Fibroblast of skin of back (primary cell): ENCODE results near the gene CHD1.
A peak's percentile ranks its signal among the peaks of the same experiment; 100 is the strongest.

Experiments used
- DNase-seq: peaks from one replicate; pipeline ENCODE4 v3.0.0-alpha.2; 2013

The CHD1 gene

DNA sequence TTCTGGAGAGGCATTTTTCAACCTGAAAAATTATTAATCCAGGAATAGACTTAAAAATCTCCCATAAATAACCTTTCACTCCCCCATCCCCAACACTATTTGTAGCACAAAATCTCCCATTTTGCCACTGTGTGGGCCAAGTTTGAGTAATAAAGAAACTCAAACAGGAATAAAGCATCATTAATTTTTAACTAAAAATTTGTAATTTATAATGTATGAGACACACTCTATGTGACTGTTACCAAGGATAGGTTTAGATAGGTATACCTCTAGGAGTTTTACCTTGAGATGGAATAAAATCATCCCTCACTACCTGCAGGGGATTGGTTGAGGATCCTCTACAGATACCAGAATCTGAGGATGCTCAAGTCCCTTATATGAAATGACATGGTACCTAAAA is 30.1 kb downstream of the CHD1 start:
- DNase-seq = no peak

DNA sequence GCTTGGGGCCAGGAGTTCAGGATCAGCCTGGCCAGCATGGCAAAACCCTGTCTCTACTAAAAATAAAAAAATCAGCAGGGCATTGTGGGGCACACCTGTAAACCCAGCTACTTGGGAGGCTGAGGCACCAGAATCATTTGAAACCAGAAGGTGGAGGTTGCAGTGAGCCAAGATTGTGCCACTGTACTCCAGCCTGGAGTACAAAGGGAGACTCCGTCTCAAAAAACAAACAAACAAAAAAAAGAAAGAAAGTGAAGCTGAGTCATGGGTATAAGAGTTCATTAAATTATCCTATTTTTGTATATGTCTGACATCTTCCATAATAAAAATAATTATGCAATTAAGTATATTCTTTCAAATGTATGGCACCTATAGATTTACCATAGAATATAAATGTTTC is 37.2 kb downstream of the CHD1 start:
- DNase-seq = no peak

DNA sequence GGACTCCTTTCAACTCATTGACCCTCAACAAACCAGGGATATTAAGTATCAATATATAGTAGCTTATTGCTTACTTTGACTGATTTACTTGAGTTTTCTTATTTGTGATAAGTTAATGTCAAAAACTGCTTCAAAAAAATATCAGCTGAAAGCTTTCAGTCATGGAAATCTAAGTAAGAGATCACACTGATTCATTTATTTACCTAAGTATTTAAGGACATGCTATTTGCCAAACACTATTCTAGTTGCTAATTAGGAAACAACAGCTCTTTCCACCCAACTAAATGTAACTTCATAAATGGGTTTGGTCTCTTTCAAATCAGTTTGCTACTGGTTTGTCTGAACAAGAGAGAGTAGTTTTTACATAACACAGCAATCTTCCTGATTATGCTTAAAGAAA is 48.2 kb downstream of the CHD1 start:
- no peak for DNase-seq

DNA sequence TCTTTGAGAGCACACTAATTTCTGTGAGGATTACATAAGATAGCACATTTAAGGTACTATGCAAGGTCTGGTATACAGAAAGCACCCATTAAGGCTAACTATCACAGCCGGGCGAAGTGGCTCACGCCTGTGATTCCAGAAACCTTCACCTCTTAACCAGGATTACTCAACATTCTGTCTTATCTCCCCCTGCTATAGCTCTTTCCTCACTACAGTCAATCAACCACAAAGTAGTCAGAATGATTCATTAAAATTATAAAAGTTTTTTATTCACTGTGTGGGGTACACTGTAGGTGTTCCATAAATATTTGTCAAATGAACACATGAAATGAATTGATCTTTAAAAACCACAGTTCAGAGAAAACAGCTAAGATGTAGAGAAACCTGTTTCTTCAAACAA is 48.7 kb downstream of the CHD1 start:
- no peak for DNase-seq

DNA sequence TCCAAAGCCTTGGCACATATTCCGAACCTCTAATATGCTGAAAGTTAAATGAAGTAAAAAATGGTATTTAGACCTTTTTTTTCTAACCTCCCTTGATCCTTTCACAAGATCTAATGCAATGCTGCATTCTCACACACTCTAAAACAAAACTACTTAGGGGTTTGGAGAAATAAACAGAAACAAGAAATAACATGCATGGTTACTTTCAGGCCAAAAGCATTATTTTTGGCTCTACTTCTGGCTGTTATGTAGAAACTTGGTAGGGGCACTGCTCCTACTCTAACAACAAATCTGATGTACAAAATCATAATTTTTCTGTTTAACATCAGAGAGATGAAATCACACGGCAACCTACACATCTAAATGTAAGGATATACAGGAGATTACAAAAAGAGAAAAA is 51.2 kb downstream of the CHD1 start:
- no peak for DNase-seq

DNA sequence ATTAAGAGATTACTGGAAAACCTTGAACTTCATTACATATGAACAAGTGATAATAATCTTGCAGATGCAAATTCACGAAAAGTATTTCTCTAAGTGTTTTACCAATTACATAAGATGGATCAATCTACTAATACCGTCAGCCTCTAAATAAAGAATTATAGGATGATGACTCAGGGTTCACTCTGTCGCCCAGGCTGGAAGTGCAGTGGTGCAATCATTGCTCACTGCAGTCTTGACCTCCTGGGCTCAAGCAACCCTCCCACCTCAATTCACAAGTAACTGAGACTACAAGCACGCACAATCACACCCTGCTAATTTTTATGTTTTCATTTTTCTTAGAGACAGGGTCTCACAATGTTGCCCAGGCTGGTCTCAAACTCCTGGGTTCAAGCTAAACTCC is 56.1 kb downstream of the CHD1 start:
- DNase-seq = no peak

DNA sequence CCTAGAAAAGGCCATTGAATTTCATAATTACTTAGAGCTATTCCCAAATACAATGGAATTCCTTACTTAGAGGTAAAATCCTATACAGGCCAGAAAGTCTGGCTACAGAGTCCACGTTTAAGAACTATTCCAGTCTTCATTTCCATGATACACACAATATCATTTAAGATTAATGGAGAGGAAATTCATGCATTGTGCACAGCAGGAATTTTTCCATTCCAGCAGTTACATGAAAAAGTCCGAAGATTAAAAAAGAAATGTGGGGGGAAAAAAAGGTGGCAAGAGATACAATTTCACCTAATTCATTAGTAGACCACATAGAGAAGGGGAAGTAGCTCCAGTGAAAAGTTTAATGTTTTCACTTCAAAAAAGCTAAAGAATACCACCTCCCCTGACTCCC is 63.1 kb downstream of the CHD1 start:
- no peak for DNase-seq

DNA sequence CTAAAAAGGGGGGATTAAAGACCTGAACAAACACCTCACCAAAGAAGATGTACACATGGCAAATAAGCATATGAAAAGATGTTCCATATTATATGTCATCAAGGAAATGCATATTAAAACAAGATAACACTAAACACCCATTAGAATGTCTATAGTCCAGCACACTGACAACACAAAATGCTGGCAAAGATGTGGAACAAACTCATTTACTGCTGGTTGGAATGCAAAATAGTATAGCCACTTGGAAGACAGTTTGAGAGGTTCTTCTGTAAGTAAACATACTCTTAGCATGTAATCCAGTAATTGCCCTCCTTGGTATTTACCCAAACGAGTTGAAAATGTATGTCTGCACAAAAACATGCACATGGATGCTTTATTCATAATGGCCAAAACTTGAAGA is 81.8 kb downstream of the CHD1 start:
- DNase-seq = no peak

DNA sequence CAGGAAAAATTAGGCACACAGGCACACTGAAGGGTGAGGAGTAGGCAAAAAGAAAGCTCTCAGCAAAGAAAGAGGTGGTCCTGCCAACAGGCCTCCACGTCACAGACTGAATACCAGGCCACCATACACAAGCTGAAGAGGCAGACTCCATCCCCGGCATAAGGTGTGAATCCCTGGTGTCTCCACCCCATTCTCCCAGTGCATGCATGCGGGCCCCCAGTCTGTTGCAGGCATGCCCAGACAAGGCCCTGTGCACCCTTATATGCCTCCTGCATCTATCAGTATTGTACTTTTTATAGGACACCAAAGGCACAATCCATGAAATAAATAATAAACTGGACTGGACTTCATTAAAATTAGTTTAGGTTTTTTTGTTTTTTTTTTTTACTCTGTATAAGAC is 82.3 kb downstream of the CHD1 start:
- DNase-seq = no peak

DNA sequence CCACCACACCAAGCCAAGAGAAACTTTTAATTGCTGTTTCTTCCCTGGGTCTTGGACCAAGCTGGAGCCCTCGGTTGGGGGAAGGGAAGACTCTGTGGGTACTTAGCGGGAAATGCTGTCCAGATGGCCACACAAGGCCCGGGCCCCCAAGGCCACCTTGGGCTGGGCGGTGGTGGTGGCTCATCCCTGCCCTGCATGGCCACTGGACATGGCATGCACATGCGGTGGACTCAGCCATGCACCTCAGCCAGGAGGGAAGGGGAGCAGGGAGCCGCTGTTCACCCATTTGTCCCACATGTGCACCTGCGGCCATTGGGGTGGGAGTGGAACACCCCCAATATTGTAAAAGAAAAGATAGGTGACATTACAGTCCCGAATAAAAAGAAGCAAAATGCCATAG is 82.9 kb downstream of the CHD1 start:
- DNase-seq = no peak

DNA sequence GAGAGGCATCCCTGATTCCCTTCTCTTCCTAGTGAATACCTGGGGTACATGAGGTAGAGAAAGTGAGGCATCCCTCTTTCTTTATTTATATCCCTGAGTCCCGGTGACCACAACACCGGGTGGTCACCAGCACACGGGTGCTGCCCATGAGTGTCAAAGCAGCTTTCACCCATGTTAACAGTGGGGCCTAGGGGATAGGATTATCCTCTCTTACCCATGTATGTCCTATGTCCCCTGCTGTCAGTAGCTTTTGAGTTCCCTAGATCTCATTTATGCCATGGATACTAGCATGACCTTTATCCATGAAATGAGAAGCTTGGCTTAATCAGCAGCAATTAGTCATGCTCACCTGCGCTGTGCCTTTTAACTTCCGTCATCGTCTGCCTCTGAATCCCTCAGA is 83.9 kb downstream of the CHD1 start:
- DNase-seq = no peak

DNA sequence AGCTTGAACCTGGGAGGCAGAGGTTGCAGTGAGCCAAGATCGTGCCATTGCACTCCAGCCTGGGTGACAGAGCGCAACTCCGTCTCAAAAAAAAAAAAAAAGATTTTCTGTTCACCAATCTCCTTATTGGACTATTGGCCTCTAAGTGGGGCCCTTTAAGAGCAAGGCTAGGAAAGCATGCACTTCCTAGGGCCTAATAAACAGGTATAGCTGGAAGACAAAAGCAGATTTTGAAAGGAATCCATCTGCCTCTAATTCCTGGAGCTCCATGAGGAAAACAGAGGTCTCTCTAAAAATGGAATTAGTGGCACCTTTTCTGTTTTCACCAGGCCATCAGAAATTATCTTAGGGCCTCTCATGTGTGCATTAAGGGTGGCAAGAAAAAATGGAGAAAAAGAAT is 85.3 kb downstream of the CHD1 start:
- DNase-seq = no peak

DNA sequence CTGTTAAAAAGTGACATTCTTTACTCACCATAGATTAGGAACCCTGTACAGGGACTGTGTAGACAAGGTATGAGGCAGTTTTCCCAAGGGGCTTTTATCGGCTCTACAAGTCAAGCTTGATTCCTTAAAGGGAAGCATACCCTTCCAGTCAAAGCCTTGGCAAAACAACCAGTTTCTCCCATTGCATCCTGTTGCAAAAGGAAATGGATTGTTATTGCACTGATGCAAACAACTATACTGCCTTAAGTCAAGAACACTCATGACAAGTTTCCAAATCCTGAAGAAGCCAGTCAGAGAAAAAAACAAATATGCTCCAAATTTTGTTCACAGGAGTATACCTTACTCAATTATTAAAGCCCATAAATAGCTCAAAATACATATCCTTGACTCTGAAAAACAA is 87.9 kb downstream of the CHD1 start:
- no peak for DNase-seq

DNA sequence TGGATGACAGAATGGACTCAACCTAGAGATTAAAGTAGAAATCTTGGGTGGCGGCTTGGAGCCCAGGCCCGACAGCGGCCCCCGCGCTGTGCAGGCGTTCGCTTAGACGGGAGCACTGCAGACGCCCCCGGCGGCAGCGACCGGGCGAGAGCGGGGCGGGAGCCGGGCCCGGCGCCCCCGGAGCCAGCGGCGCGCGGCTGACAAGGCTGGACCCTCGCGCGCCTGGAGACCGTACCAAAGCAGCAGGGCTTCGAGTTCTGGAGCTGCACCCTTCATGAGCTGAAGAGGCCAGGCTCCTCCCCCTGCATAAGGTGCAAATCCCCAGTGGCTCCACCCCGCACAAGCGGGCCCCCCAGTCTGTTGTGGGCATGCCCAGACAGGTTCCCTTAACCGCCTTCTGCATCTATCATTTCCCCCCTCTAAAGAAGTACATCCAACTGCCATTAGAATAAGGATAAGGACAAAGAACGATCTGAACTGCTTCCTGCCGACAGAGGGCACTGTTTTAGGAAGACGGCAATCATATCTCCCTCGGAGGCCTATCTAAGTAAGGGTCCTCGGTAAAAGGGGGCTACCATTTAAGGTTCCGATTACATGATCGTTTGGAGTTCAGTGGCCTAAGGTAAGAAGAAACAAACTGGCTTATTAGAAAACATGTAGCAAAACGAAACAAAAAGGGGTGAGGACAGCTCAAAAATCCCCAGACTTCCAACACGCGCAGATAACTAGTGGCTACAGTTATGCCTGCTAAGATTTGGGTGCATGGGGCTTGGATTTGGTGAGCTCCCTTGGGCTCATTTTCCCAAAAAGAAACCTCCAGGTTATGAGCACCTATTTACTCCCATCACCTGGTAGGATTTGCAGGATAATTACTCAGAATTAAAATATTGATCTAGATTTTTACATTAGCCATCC is 89.1 kb downstream of the CHD1 start:
- peak; percentile 10 for DNase-seq

DNA sequence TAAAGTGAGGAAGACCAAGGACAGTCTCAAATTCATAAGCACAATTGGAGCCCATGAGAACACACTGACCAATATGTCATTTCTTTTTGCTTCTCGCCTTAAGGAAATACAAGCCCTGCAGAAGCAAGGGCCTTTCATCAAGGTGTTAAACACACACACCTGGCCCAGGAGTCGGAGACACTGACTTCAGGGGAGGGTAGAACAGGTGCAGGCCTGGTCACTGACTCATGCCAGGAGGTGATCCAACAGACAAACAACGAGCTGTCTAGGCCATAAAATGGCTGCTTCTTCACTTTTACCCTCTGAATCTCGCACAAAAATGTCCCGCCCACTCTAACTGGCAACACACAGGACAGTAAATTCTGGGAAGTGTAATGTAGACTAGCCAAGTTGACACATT is 92.6 kb downstream of the CHD1 start:
- no peak for DNase-seq

DNA sequence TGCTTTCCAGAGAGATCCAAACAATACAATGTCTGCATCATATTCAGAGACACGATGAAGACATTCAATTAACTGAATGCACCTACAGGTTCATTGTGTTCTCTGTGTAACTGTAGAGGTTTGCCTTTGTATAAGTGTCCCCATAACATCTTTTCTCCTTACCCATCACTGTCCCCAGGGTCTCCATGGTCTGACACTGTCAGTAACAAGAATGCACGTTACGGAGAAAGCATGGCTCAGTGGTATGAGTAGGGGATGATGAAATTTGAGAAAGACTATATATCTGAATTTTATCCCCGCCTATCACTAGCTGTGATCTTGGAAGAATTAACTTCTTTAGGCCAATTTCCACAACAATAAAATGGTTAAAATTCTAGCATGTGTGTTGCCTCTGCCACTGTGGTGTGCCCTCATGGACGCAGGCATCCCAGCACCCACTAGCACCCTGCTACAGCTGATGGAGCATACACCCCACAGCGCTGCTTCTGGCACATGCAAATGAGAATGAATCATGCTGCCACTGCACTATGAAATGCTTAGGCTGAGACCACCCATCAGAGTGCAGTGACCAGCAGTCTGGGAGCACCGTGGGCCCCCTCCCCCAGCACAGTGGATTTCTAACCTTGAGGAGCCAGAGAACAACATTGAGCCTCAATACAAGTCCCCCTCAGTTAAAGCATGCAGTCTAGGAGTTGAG is 101.1 kb downstream of the CHD1 start:
- no peak for DNase-seq

DNA sequence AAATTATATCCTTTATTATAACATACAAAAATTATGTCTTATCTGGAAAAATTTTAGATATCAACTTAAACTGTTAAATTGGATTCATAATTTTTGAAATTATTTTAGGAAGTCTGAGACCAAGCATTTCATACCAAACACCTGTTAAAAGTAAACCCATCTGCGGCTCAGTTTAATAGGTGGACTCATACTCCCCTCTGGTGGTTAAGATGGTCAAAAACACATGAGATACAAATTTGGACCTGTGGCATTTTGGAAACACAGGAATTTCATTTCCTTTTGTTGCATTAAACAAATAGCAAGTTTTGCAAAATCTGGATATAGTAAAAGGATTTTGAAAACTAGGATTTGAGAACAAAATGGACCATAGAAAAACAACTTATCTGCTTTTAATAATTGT is 101.6 kb downstream of the CHD1 start:
- DNase-seq = peak; percentile 46

DNA sequence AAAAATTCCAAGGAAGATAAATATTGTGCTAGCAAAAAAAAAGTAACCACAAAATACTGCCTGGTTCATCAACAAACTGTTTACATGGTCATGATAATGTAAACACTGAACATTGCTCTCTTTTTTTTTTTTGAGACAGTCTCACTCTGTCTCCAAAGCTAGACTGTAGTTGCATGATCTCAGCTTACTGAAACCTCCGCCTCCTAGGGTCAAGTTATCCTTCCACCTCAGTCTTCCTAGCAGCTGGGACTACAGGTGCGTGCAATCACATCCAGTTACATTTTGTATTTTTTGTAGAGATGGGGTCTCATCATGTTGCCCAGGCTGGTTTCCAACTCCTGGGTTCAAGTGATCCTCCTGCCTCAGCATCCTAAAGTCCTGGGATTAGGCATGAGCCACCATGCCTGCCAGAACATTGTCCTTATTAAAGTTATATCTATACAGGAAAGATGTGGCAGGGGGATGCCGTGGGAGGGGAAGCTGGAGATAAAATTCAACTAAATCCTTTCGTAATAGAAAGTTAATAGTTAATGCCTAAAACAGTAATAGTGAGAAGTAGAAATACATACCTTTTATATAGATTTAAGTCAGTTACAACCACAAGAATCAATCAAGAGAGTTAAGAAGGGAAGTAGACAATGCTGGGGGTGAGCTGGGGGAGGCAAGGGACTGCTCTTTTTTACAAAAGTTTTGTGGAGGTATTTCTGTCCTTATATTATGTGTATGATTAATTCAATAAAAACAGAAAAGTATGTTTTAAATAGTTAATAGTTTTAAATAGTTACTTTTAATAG is 103.0 kb downstream of the CHD1 start:
- DNase-seq = no peak

DNA sequence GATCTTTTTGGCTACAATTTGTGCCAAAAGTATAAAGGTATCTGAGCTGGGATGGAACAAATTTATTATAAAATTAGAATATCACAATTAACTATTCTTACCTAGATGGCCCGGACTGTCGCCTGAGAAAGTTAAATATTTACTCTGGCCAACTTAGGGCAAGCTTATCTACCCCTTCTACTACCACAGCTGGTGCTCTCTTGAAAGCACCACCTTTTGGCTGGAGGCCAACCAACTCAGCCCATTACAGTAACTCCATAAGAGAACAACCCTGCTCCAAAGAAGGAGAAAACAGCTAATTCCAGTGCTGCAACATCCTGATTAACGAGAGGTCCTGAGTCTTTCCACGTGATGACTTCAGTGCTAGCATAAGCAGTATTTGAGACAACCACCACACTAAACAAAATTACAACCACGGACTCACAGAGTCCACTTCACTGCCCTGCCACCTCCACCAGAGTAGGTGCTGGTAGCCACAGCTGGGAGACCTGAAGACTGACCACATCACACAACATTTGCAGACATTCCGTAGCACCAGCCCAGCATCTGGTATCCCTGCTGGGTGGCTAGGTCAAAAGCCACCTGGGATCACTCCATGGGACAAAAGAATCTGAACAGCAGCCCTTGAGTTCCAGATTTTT is 112.1 kb downstream of the CHD1 start:
- DNase-seq = no peak

DNA sequence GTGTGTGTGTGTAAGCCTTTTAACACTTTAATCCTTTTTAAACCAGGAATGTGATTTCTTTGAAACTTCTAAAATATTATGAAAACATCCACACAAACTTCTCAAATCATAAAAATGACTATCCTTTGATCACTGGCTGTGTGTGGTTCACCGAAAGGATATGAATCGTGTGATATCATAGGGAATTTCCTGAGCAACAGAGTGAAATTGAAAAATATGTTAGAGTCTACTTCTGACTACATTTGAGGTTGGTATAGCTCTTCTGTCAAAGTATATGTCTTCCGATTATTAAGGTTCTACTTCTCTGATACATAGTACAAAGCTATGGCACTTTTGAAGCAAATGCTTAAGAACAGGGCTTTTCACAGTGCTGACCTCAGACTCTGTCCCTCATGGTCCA is 115.1 kb downstream of the CHD1 start:
- DNase-seq = peak; percentile 26

DNA sequence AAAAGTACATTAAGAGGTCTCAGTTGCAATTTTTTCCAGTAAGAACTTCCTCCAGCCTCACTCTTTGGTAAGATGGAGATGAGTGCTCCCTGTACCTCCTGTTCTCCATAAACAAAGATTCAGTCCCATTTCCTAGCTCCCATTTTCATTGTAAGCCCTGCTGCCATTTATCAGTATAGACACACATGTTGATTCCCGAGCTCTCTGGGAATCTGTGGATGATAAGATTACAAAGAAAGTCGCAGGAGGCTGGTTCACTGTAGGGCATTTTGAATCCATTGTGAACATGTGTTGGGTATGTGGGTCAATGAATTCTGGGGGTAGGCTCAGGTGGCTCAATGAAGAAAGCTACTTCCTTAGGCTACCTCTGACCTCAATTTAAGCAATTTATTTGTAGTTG is 118.6 kb downstream of the CHD1 start:
- DNase-seq = no peak

DNA sequence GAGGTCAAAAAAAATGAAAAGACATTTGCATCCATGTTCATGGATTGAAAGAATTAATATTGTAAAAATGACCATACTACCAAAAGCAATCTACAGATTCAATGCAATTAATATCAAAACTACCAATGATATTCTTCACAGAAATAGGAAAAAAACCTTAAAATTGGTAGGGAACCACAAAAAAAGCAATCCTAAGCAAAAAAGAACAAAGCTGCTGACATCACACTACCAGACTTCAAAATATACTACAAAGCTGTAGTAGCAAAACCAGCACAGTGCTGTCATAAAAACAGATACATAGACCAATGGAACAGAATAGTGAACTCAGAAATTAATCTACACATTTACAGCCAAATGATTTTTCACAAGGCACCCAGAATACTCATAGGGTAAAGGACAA is 121.0 kb downstream of the CHD1 start:
- DNase-seq = no peak

DNA sequence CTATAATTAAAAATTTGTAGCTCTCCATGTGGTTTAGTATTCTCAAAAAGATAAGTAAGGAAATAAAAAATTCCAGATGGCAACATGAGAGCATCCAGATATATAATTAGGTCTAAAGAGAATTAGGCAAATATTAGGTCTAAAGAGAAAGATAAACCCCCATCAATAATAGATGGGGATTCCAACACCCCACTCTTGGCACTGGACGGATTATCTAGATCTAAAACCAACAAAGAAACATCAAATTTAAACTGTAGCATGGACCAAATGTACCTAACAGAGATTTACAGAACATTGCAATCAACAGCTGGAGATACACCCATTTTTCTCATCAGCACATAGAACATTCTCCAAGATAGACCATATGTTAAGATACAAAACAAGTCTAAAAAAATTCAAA is 123.7 kb downstream of the CHD1 start:
- DNase-seq = no peak
